ENCODE data around the gene LOXL4.

DNA sequence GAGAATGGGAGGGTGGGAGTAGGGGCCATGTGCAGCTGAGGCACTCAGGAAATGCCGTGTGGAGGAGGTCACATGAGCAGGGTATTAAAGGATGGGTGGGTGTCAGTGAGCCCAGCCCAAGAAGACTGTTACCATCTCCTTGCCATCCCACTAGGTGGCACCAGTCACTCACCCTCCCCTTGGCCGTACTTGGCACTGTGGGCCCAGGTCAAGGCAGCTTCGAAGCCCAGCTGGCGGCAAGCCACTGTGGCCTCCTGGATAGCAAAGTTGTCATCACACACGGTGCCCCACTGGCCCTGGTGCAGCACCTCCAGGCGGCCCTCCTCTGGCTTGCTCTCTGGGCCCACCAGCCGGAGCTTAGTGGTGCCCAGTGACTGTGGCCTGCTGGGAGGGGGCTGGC is 5.4 kb downstream of the LOXL4 start:
- TF ChIP-seq, protein P1, sequence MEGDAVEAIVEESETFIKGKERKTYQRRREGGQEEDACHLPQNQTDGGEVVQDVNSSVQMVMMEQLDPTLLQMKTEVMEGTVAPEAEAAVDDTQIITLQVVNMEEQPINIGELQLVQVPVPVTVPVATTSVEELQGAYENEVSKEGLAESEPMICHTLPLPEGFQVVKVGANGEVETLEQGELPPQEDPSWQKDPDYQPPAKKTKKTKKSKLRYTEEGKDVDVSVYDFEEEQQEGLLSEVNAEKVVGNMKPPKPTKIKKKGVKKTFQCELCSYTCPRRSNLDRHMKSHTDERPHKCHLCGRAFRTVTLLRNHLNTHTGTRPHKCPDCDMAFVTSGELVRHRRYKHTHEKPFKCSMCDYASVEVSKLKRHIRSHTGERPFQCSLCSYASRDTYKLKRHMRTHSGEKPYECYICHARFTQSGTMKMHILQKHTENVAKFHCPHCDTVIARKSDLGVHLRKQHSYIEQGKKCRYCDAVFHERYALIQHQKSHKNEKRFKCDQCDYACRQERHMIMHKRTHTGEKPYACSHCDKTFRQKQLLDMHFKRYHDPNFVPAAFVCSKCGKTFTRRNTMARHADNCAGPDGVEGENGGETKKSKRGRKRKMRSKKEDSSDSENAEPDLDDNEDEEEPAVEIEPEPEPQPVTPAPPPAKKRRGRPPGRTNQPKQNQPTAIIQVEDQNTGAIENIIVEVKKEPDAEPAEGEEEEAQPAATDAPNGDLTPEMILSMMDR (IDR thresholded peaks at IDR 0.05; ENCODE audit: low read depth, low read length): peak; percentile 55
- no peak for TF ChIP-seq POLR2A (IDR thresholded peaks at IDR 0.05; ENCODE audit: extremely low read depth, insufficient read length)

Data from NB4 (cell line).